GM23338 (cell line): ENCODE measurements around the gene PAXX. TPM values are rescaled to one million over a fixed set of nuclear protein-coding genes. Genes with fewer than 3 reads are reported as not detected.

Source experiments
- ATAC-seq: fragments of 200-7000 bp; cut with Tn5 transposase; 3 replicates; pipeline ENCODE4 v1.9.1; 2020
- DNase-seq: peaks from one replicate; pipeline ENCODE4 v3.0.0-alpha.2; 2015; ENCODE audit warnings: low spot score
- H2AFZ ChIP-seq: fragments of 200-600 bp; sonication (generic); 2 replicates; pipeline ENCODE4 v1.8.0; 2016; ENCODE audit warnings: antibody characterized with exemption, mild to moderate bottlenecking, moderate library complexity
- H3F3A ChIP-seq: fragments of 200-600 bp; sonication (generic); replicated peaks from 2 replicates; pipeline ENCODE4 v1.8.0; 2017; ENCODE audit warnings: antibody characterized with exemption, mixed run types, low read depth
- H3K27ac ChIP-seq: fragments of 200-600 bp; sonication (generic); 2 replicates; pipeline ENCODE4 v1.6.1; 2016; ENCODE audit warnings: low read depth
- H3K27me3 ChIP-seq: fragments of 200-600 bp; sonication (generic); 2 replicates; pipeline ENCODE4 v1.8.0; 2016; ENCODE audit warnings: mild to moderate bottlenecking, mixed run types, moderate library complexity; ENCODE audit not compliant: insufficient read depth
- H3K36me3 ChIP-seq: fragments of 200-600 bp; sonication (generic); 2 replicates; pipeline ENCODE4 v1.8.0; 2016; ENCODE audit warnings: mild to moderate bottlenecking; ENCODE audit not compliant: insufficient read depth
- H3K4me1 ChIP-seq: fragments of 200-600 bp; sonication (generic); 2 replicates; pipeline ENCODE4 v1.8.0; 2016; ENCODE audit warnings: mild to moderate bottlenecking, moderate library complexity; ENCODE audit not compliant: insufficient read depth
- H3K4me2 ChIP-seq: fragments of 200-600 bp; sonication (generic); 2 replicates; pipeline ENCODE4 v1.7.1; 2017; ENCODE audit warnings: mixed run types
- H3K4me3 ChIP-seq: fragments of 200-600 bp; sonication (generic); 2 replicates; pipeline ENCODE4 v1.6.1; 2016; ENCODE audit warnings: mixed run types
- H3K79me2 ChIP-seq: fragments of 200-600 bp; sonication (generic); replicated peaks from 2 replicates; pipeline ENCODE4 v1.8.0; 2017; ENCODE audit warnings: mild to moderate bottlenecking; ENCODE audit not compliant: insufficient read depth
- H3K9me2 ChIP-seq: fragments of 200-600 bp; sonication (generic); 2 replicates; pipeline ENCODE4 v1.8.0; 2017; ENCODE audit not compliant: insufficient read depth
- H4K20me1 ChIP-seq: fragments of 200-600 bp; sonication (generic); replicated peaks from 2 replicates; pipeline ENCODE4 v1.8.0; 2017; ENCODE audit warnings: mild to moderate bottlenecking; ENCODE audit not compliant: insufficient read depth
- H3K27ac Mint-ChIP-seq: 2 replicates; pipeline ENCODE4 v1.8.0; 2020; ENCODE audit warnings: inconsistent platforms, mild to moderate bottlenecking, moderate library complexity, mixed read lengths
- H3K27me3 Mint-ChIP-seq: 3 replicates; pipeline ENCODE4 v1.8.0; 2022; ENCODE audit warnings: low read depth, mild to moderate bottlenecking, moderate library complexity, mixed read lengths, inconsistent platforms; ENCODE audit not compliant: insufficient read depth, poor library complexity
- H3K36me3 Mint-ChIP-seq: 3 replicates; pipeline ENCODE4 v1.8.0; 2021; ENCODE audit warnings: low read depth, mild to moderate bottlenecking, inconsistent platforms, moderate library complexity, mixed read lengths
- H3K4me1 Mint-ChIP-seq: 3 replicates; pipeline ENCODE4 v1.8.0; 2020; ENCODE audit warnings: mild to moderate bottlenecking, inconsistent platforms, mixed read lengths
- H3K4me3 Mint-ChIP-seq: 3 replicates; pipeline ENCODE4 v1.8.0; 2021; ENCODE audit warnings: moderate library complexity, mild to moderate bottlenecking, inconsistent platforms, mixed read lengths
- H3K9me3 Mint-ChIP-seq: 3 replicates; pipeline ENCODE4 v1.8.0; 2020; ENCODE audit warnings: moderate library complexity, mild to moderate bottlenecking, inconsistent platforms, mixed read lengths
- CREB1 ChIP-seq: fragments of 250-450 bp; sonication (Bioruptor Pico); IDR thresholded peaks from 2 replicates; pipeline ENCODE4 v1.5.0; 2020; ENCODE audit warnings: low read depth, mild to moderate bottlenecking, moderate library complexity
- EZH2phosphoT487 ChIP-seq: fragments of 200-600 bp; sonication (generic); IDR thresholded peaks from one replicate; pipeline ENCODE4 v1.8.1; 2018; ENCODE audit warnings: antibody characterized with exemption; ENCODE audit not compliant: unreplicated experiment
- JUNB ChIP-seq: IDR thresholded peaks from one replicate; pipeline ENCODE4 v1.6.1; 2016; ENCODE audit warnings: antibody characterized with exemption; ENCODE audit not compliant: unreplicated experiment
- NANOG ChIP-seq: IDR thresholded peaks from 2 replicates; pipeline ENCODE4 v1.6.1; 2016; ENCODE audit warnings: antibody characterized with exemption, borderline replicate concordance
- STAT1 ChIP-seq: IDR thresholded peaks from one replicate; pipeline ENCODE4 v1.6.1; 2016; ENCODE audit warnings: antibody characterized with exemption; ENCODE audit not compliant: unreplicated experiment
- ZNF114 ChIP-seq: fragments of 250-450 bp; sonication (Bioruptor Pico); IDR thresholded peaks from 2 replicates; pipeline ENCODE4 v1.5.0; 2020; ENCODE audit warnings: mild to moderate bottlenecking, moderate library complexity
- ZNF331 ChIP-seq: fragments of 250-450 bp; sonication (Bioruptor Pico); IDR thresholded peaks from 2 replicates; pipeline ENCODE4 v1.5.0; 2020; ENCODE audit warnings: low read depth, mild to moderate bottlenecking, moderate library complexity
- polyA plus RNA-seq: library from polyadenylated mRNA; unstranded; fragments of >200 nt; fragmentation: Nextera tagmentation; extraction: Ambion mirVana; gene quantifications from 2 replicates; pipeline ENCODE4 v1.2.1, GENCODE V29; 2016
- total RNA-seq: library from RNA; depleted of rRNA; stranded (reverse); fragments of >200 nt; shearing (Covaris generic); gene quantifications from 2 replicates; pipeline ENCODE4 v1.2.3, GENCODE V29; 2014
- TF ChIP-seq, protein P1 (sequence below): IDR thresholded peaks from one replicate; pipeline ENCODE4 v1.6.1; 2018; ENCODE audit warnings: antibody characterized with exemption; ENCODE audit not compliant: unreplicated experiment
- TF ChIP-seq, protein P2 (sequence below): IDR thresholded peaks from 2 replicates; pipeline ENCODE4 v1.6.1; 2016; ENCODE audit warnings: antibody characterized with exemption

The PAXX gene
- total and polyA plus RNA-seq, 2 experiments from 2014 or later = 71.5 to 86.0 TPM

GRCh38 chr9:137009938-137010732, 17.9 kb downstream of the PAXX start:
- ATAC-seq = no peak
- H3K36me3 Mint-ChIP-seq = peaks cover under 1% of the 10 kb centered on the region; the same call in 1 of the 3 replicates
- no peaks in the 10 kb centered on the region for H3K9me2 ChIP-seq

DNA sequence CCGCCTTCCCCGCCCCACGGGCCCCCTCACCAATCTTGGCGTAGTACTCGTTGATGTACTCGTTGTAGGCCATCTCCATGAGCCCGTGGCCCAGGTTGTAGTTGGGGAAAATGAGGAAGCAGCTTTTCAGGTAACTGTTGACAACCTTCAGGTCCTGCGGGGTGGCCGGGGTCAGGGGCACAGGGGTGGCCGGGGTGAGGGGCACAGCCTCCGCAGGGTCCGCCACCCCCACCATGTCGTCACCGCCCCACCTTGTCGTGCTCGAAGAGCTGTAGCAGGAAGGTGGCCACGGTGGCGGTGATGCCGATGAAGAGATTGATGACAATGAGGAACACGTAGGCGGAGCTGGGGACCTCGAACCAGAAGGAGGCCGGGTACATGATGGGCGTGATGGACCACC, 18.9 kb downstream of the PAXX start:
- no peaks in the 10 kb centered on the region for H3K4me1 ChIP-seq
- no peak overlapping the region for H2AFZ ChIP-seq
- no peaks in the 10 kb centered on the region for H3F3A ChIP-seq
- no peak overlapping the region for H3K27ac Mint-ChIP-seq
- no peaks in the 10 kb centered on the region for H3K36me3 ChIP-seq
- H3K79me2 ChIP-seq = no peaks in the 10 kb centered on the region
- DNase-seq = no peak
- no peak overlapping the region for H3K4me3 Mint-ChIP-seq
- H3K36me3 Mint-ChIP-seq = no peaks in the 10 kb centered on the region; the same call in 2 of the 3 replicates
- ATAC-seq = no peak
- H3K9me2 ChIP-seq = no peaks in the 10 kb centered on the region
- no peaks in the 10 kb centered on the region for H3K27me3 ChIP-seq
- H4K20me1 ChIP-seq = no peaks in the 10 kb centered on the region
- H3K4me1 Mint-ChIP-seq = no peaks in the 10 kb centered on the region
- no peak overlapping the region for H3K4me3 ChIP-seq
- no peak overlapping the region for H3K27ac ChIP-seq
- H3K9me3 Mint-ChIP-seq = peaks cover 2% of the 10 kb centered on the region
- H3K27me3 Mint-ChIP-seq = peaks cover 1% of the 10 kb centered on the region
- no peak overlapping the region for H3K4me2 ChIP-seq
- TF ChIP-seq EZH2phosphoT487 (no peak), ZNF331 (CRISPR knock-in tag) (no peak), CREB1 (CRISPR knock-in tag) (no peak), ZNF114 (CRISPR knock-in tag) (no peak), JUNB (no peak), STAT1 (no peak)
- TF ChIP-seq, protein P1, sequence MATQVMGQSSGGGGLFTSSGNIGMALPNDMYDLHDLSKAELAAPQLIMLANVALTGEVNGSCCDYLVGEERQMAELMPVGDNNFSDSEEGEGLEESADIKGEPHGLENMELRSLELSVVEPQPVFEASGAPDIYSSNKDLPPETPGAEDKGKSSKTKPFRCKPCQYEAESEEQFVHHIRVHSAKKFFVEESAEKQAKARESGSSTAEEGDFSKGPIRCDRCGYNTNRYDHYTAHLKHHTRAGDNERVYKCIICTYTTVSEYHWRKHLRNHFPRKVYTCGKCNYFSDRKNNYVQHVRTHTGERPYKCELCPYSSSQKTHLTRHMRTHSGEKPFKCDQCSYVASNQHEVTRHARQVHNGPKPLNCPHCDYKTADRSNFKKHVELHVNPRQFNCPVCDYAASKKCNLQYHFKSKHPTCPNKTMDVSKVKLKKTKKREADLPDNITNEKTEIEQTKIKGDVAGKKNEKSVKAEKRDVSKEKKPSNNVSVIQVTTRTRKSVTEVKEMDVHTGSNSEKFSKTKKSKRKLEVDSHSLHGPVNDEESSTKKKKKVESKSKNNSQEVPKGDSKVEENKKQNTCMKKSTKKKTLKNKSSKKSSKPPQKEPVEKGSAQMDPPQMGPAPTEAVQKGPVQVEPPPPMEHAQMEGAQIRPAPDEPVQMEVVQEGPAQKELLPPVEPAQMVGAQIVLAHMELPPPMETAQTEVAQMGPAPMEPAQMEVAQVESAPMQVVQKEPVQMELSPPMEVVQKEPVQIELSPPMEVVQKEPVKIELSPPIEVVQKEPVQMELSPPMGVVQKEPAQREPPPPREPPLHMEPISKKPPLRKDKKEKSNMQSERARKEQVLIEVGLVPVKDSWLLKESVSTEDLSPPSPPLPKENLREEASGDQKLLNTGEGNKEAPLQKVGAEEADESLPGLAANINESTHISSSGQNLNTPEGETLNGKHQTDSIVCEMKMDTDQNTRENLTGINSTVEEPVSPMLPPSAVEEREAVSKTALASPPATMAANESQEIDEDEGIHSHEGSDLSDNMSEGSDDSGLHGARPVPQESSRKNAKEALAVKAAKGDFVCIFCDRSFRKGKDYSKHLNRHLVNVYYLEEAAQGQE = no peak
- TF ChIP-seq, protein P2, sequence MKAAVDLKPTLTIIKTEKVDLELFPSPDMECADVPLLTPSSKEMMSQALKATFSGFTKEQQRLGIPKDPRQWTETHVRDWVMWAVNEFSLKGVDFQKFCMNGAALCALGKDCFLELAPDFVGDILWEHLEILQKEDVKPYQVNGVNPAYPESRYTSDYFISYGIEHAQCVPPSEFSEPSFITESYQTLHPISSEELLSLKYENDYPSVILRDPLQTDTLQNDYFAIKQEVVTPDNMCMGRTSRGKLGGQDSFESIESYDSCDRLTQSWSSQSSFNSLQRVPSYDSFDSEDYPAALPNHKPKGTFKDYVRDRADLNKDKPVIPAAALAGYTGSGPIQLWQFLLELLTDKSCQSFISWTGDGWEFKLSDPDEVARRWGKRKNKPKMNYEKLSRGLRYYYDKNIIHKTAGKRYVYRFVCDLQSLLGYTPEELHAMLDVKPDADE = no peak

More at GRCh38 chr9:137009938-137010732, 17.9 kb downstream of the PAXX start:
- Histone ChIP-seq H3K4me3 (no peak overlapping the region), H4K20me1 (no peaks in the 10 kb centered on the region), H3K27me3 (no peaks in the 10 kb centered on the region), H3K4me2 (no peak overlapping the region), H3K79me2 (no peaks in the 10 kb centered on the region), H3K27ac (no peak overlapping the region), H3K4me1 (no peaks in the 10 kb centered on the region), H3K36me3 (no peaks in the 10 kb centered on the region), H2AFZ (no peak overlapping the region), H3F3A (no peaks in the 10 kb centered on the region)
- TF ChIP-seq NANOG (no peak), EZH2phosphoT487 (no peak)
- TF ChIP-seq, protein P2 = no peak
- Mint-ChIP-seq H3K27ac (no peak overlapping the region), H3K4me1 (no peaks in the 10 kb centered on the region), H3K27me3 (peaks cover 2% of the 10 kb centered on the region), H3K9me3 (peaks cover 10% of the 10 kb centered on the region), H3K4me3 (no peak overlapping the region)
- no peak for DNase-seq
